Endothelial cell (in vitro differentiated cells): ENCODE measurements around the gene FASTKD3. TPM values are rescaled to one million over a fixed set of nuclear protein-coding genes. Genes with fewer than 3 reads are reported as not detected.
A peak's percentile ranks its signal among the peaks of the same experiment; 100 is the strongest.
"Not testable (repeated sequence)": the region's sequence is repeated elsewhere in the genome, so short reads cannot be mapped to it uniquely, and the experiment has no call there.

Source experiments
- DNase-seq: peaks from one replicate; pipeline ENCODE4 v3.0.0; 2021; ENCODE audit warnings: low spot score
- H3K27ac Mint-ChIP-seq: one replicate; pipeline ENCODE4 v1.8.0; 2021; ENCODE audit warnings: mixed read lengths, inconsistent platforms; ENCODE audit not compliant: unreplicated experiment
- H3K27me3 Mint-ChIP-seq: one replicate; pipeline ENCODE4 v1.8.0; 2021; ENCODE audit warnings: mild to moderate bottlenecking, moderate library complexity, mixed read lengths, inconsistent platforms; ENCODE audit not compliant: unreplicated experiment
- H3K36me3 Mint-ChIP-seq: one replicate; pipeline ENCODE4 v1.8.0; 2021; ENCODE audit warnings: mild to moderate bottlenecking, low read depth, mixed read lengths, inconsistent platforms; ENCODE audit not compliant: unreplicated experiment
- H3K4me1 Mint-ChIP-seq: one replicate; pipeline ENCODE4 v1.8.0; 2021; ENCODE audit warnings: mild to moderate bottlenecking, mixed read lengths, inconsistent platforms; ENCODE audit not compliant: unreplicated experiment
- H3K4me3 Mint-ChIP-seq: one replicate; pipeline ENCODE4 v1.8.0; 2021; ENCODE audit warnings: mild to moderate bottlenecking, mixed read lengths, inconsistent platforms; ENCODE audit not compliant: unreplicated experiment
- H3K9me3 Mint-ChIP-seq: one replicate; pipeline ENCODE4 v1.8.0; 2021; ENCODE audit warnings: mixed read lengths, inconsistent platforms; ENCODE audit not compliant: unreplicated experiment
- CTCF ChIP-seq: fragments of 200-600 bp; sonication (generic); IDR thresholded peaks from one replicate; pipeline ENCODE4 v1.5.0; 2021; ENCODE audit warnings: antibody characterized with exemption; ENCODE audit not compliant: unreplicated experiment
- long read RNA-seq: library from polyadenylated mRNA; unstranded; transcript quantifications from one replicate; pipeline ENCODE4 v2.0.0, GENCODE V29; 2020; ENCODE audit not compliant: unreplicated experiment
- total RNA-seq: library from RNA; stranded (reverse); fragmentation: NEBNext Ultra II Directional; extraction: Animal tissue kit (Norgen Biotek cat#: 25700); gene quantifications from one replicate; pipeline ENCODE4 v1.2.1, GENCODE V29; 2021; ENCODE audit not compliant: unreplicated experiment

The FASTKD3 gene, protein sequence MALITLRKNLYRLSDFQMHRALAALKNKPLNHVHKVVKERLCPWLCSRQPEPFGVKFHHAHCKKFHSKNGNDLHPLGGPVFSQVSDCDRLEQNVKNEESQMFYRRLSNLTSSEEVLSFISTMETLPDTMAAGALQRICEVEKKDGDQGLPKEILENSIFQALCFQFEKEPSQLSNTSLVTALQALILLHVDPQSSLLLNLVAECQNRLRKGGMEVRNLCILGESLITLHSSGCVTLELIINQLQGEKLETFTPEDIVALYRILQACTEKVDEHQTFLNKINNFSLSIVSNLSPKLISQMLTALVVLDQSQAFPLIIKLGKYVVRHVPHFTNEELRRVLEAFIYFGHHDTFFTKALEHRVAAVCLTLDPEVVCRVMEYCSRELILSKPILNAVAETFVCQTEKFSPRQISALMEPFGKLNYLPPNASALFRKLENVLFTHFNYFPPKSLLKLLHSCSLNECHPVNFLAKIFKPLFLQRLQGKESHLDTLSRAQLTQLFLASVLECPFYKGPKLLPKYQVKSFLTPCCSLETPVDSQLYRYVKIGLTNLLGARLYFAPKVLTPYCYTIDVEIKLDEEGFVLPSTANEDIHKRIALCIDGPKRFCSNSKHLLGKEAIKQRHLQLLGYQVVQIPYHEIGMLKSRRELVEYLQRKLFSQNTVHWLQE
- 9.1 TPM for total RNA-seq
- long read RNA-seq, partial matches to known transcripts: 1 of 2 reads
- long read RNA-seq, other reads (novel, unspliced or antisense): 0 of 2 reads

DNA sequence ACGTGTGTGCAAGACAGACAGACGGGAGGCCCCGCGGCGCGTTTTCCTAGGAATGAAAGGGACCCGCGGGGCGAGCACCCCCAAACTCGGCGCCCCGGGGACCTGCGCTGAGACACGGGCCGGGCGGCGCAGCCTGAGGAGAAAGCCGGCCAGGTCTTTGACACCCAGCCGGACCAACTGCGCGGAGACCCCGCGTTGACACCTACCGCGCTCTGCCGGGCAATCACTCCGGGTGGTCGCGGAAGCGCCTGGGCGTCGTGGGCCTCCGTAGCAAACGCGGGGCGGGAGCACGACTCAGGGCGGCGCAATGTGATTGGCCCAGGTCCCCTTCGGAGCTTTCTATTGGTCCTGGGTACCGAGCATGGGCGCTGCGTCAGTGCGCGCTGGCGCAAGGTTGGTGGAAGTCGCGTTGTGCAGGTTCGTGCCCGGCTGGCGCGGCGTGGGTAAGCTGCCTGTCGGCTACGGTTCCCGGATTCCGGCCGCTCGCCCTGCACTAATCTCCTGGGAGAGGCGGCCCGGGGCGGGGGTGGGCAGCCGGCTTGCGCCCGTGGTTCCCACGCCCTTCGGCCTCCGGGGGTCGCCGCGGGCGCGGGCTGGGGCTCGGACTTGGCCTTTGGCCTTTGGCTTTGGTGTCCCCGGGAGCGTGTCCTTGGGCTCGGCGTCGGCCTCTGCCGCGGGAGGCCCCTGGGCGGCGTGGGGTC is at the start of gene FASTKD3, which contains the start of gene MTRR:
Gene FASTKD3, minus strand, starts transcription at position 259 of the 701 bp plus-strand sequence. CDS start 948 bp downstream, outside the sequence.
Gene MTRR, plus strand, starts transcription at position 376 of the 701 bp plus-strand sequence. CDS start 1,647 bp downstream, outside the sequence.
- DNase-seq: peak; percentile 87
- Mint-ChIP-seq H3K9me3 (no peaks in the 10 kb centered on the region), H3K4me1 (peaks cover 16% of the 10 kb centered on the region), H3K4me3 (peak within 1 kb of the TSS; percentile 98), H3K27me3 (peaks cover 6% of the 10 kb centered on the region), H3K36me3 (no peaks in the 10 kb centered on the region), H3K27ac (peak within 1 kb of the TSS; percentile 19)
- no peak for TF ChIP-seq CTCF

DNA sequence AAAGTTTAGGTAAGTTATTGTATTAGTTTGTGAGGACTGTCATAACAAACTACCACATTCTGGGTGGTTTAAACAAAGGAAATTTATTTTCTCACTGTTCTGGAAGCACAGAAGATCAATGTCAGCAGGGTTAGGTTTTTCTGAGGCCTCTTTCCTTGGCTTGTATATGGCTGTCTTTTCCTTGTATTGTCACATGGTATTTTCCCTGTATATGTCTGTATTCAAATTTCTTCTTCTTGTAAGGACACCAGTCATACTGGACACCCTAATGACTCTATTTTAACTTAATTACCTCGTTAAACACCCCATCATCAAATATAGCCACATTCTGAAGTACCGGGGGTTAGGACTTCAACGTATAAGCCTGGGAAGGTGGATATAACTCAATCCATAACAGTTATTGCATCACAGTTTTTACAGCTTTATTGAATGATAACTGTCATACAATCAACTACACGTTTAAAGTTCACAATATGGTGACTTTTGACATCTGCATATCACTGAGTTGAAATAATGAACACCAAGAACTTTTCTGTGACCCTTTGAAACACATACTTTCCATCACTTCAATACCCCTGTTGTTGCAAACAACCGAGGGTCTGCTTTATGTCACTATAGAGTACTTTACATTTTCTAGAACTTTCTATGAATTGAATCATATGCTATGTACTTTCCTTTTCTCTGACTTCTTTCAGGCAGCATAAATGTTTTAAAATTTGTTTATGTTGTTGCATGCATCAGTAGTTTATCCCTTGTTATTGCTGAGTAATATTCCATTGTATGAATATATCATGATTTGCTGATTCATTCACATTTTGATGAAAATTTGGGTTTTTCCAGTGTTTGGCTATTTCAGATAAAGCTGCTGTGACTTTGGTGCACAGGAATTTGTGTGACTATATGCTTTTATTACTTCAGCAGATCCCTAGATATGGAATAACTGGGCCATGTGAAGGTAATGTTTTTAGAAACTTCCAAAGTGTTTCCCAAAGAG is 48.6 kb upstream of the FASTKD3 start:
- H3K4me1 Mint-ChIP-seq: no peaks in the 10 kb centered on the region
- TF ChIP-seq CTCF: no peak
- H3K36me3 Mint-ChIP-seq: no peaks in the 10 kb centered on the region
- H3K4me3 Mint-ChIP-seq: no peak overlapping the region
- no peak overlapping the region for H3K27ac Mint-ChIP-seq
- no peaks in the 10 kb centered on the region for H3K9me3 Mint-ChIP-seq
- no peak for DNase-seq
- no peaks in the 10 kb centered on the region for H3K27me3 Mint-ChIP-seq

DNA sequence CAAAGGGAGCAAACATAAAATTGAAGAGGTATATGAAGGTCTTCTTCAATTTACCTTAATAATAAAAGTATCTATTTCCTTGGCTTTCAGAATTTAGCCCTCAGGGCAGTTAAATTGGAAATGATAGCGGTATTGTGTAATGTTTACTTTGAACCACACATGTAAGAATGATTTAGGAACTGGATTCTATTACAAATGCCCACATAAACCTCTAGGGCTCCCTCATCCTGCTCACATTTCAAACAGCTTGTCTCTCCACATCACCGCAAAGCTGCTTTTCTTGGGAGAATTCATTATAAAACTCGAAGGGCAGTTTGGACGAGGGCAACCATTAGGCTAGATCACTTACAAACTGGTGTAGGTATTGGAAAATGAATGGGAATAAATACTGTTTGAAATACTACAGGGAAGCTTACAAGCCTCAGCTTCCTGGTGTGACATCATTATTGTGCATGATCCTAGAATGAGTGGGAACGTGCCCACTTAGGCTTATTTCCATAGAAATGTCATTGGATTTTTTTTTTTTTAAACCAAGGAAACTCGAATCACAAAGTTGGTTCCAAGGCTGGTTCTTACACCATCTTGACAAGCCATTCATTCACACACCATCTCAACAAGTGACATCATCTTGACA is 47.5 kb upstream of the FASTKD3 start:
- TF ChIP-seq CTCF: no peak
- no peaks in the 10 kb centered on the region for H3K4me1 Mint-ChIP-seq
- H3K9me3 Mint-ChIP-seq: no peaks in the 10 kb centered on the region
- H3K27ac Mint-ChIP-seq: no peak overlapping the region
- no peak for DNase-seq
- H3K4me3 Mint-ChIP-seq: no peak overlapping the region
- H3K27me3 Mint-ChIP-seq: no peaks in the 10 kb centered on the region
- peaks cover 4% of the 10 kb centered on the region for H3K36me3 Mint-ChIP-seq

GRCh38 chr5:7911429-7911771 is 42.6 kb upstream of the FASTKD3 start:
- peaks cover 18% of the 10 kb centered on the region for H3K36me3 Mint-ChIP-seq
- H3K27me3 Mint-ChIP-seq, H3K9me3 Mint-ChIP-seq, H3K4me1 Mint-ChIP-seq, DNase-seq, H3K4me3 Mint-ChIP-seq: not testable (repeated sequence)
- H3K27ac Mint-ChIP-seq: peak overlapping the region; percentile 61
